ENCODE results near the gene GID8.
"Not testable (repeated sequence)": the region's sequence is repeated elsewhere in the genome, so short reads cannot be mapped to it uniquely, and the experiment has no call there.

The GID8 gene

DNA sequence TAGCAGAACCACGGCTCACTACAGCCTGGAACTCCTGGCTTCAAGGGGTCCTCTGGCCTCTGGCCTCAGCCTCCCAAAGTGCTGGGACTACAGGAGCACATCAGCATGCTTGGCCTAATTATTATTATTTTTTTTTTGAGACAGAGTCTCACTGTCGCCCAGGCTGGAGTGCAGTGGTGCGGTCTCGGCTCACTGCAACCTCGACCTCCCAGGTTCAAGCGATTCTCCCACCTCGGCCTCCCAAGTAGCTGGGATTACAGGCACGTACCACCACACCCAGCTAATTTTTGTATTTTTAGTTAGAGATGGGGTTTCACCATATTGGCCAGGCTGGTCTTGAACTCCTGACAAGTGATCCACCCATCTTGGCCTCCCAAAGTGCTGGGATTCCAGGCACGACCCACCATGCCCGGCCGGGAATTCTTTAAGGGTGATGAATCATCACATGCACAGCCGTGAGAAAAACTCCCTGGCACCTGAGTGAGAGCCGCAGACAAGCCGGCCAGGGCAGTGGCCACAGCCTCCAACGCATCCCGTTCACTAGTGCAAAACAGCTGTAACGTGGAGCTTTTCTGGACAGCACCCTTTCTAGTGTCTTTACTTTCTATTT is 14.8 kb upstream of the GID8 start:
- DNase-seq: not testable (repeated sequence)

DNA sequence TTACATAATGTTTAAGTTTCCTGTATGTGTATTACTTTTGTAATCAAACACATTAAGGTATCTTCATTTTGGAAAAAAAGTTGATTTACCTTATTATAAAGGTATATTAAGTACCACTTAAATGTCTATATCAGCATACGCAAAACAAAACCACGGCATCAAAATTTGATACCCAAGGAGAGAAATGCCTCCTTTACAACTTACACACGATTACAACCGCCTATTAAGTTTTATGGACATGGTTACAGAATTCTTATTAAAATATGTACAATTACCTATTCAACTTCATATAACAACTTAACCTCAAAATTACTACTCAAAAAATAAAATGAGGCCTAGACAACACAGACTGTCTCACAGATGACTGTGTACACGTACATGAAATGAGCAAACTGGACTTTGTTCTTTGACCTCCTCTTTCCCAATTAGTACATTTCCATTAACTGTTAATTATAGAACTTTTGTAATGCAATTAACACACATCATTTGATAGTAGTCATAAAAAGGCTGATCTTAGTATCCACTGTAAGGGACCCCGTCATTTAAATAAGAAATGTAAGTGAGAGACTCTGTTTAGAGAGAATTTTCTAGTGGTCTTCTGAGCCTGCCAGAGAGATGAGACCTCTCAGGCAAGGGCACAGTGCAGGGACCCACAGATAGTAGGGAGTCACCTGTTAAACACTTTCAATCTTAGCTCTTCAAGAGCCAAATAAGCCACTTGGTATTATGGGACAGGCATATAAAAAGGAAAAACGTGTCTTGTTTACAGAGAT is 14.1 kb upstream of the GID8 start:
- no peak for DNase-seq

DNA sequence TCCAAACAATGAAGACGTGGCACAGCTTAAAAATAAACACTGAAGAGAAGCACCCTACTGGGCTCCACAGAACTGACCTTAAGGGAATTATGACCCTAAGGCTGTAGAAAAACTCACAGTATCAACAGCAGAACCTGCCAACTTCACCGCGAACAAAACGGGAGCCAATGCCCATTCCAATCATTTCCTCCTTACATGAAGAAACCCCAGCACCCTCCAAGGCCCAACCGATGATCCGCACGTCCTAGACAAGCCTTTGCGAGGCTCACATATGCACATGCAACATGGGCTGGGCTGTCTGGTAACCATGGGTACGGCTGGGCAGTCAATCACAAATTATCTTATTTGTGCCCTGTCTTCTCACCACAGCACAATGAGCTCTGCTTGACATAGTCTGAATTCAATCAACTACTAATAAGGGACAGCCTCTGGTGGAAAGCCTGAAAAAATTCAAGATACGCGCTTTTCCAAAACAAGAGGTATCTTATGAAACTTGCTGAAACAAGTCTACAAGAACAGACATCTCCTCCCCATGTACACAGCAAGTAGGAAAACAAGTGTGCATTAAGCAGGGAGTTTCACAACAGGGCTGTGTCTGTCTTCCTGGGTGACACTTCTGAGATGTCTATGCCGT is 13.4 kb upstream of the GID8 start:
- DNase-seq: peak; percentile 29

DNA sequence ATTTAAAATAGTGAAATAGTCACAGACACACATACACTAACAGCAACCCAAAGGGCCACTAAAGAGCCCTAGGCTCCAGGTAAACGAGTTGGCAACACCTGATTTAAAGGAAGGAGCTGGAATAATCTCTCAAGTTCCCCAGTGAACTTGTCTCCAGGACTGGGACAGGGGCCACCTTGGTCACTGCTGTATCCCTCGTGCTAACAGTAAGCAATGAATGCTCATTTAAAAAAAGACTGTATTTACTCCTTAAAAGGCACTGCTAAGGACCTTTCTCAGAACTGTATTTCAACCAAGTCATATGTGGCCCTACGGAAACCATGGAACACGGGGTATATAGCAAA is 12.9 kb upstream of the GID8 start:
- no peak for DNase-seq

DNA sequence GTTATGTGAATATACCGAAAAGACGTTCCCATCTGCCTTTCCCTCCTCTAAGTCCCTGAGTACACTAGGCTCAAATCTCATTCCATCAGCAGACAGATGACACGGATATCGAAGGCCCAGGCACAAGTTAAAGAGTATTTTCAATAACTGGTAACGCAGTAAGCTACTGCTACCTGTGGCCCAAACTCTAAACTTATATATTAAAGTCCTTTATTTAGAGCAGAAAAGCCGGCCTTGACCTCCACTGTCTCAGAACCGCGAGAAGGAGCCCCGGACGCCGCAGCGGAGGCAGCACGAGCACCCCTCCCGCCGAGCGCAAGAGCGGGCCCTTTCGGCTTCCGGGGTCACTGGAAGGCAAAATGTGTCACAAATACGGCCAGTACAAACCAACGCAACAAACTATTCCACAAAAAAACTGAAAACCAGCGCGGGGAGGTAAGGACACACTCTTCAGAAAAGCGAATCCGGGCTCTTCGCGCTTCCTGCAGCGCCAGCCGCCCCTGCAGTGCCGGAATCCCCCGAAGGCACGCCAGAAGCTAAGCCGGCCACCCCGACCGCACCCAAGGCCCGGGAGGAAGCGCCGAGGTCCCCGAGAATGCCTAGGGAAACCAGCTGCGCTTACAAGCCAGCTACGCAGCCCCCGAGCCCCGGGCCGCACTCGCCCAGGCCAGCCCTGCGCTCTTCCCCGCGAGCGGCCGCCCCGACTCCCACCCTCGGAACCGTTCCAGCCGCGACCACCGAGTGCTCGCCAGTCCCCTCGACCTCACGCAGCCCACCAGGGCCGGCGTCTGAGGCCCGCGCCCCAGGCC is 12.3 kb upstream of the GID8 start:
- peak; percentile 58 for DNase-seq

DNA sequence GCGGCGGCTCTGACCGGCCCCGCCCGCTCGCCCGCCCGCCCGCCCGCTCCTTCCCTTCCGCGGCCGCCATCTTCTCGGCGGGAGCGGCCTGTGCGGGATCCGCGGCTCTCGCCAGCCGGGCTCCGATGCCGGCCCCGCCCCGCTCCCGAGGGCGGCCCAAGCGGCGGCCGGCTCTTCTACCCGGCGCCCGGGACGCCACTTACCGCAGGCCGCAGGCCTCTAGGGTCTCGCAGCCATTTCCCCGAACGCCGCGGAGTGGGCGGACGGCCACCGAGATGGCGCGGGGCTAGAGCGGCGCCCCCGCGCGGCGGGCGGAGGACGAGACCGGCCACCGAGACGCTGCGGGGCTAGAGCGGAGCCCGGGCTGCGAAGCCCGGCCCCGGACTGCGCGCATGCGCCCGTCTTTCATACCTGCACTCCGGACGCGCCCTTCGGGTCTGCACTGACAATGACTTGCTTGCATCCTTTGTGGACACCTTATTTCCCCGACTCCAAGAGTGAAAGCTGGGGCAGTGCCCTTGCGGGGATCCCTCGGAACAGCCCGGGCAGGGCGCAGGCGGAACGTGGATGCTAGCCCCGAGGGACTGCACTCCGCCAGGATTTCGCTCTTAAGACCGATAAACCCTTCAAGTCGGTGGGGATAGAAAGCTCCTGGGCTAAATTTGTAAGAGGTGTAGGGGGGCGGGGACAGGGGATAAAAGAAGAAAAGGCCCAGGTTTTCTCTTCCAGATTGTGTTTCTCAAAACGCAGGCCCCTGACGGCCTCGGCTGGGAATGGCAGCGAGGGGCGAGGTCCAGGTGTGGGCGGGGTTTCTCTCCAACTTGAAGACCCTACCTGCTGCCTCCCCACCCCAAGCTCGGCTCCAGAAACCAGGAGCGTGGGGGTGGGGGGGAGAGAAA is 11.5 kb upstream of the GID8 start, which contains the start of gene DIDO1:
Gene DIDO1 (minus strand): TSS at position 277 of the 899 bp plus-strand sequence.
- peak; percentile 93 for DNase-seq

DNA sequence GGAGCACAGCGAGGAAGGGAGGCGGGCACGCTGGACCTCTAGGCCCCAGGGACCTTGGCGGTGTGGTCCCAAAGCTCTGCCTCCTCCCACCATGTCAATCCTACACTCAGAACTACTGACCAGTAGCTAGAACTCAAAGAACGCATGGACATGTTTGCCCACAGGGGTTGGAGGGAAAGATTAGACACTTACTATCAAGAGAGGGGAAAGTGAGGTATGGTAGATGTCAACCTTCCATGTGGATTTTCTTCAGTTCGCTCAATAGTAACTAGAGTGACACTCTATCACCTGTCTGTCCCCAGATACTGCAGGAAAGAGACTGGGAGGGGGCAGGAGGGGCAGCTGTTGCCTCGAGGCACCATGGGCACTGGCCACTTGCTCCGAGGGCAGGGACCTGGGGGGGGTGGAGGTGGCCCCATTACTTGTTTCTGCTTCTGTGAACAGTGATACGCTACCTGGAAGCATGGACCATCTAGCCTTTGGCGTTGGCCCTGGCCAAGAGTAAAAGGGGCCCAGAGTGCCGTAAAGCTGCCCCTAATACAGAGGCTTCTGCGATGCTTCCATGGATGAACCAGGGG is 10.7 kb upstream of the GID8 start:
- DNase-seq: no peak

DNA sequence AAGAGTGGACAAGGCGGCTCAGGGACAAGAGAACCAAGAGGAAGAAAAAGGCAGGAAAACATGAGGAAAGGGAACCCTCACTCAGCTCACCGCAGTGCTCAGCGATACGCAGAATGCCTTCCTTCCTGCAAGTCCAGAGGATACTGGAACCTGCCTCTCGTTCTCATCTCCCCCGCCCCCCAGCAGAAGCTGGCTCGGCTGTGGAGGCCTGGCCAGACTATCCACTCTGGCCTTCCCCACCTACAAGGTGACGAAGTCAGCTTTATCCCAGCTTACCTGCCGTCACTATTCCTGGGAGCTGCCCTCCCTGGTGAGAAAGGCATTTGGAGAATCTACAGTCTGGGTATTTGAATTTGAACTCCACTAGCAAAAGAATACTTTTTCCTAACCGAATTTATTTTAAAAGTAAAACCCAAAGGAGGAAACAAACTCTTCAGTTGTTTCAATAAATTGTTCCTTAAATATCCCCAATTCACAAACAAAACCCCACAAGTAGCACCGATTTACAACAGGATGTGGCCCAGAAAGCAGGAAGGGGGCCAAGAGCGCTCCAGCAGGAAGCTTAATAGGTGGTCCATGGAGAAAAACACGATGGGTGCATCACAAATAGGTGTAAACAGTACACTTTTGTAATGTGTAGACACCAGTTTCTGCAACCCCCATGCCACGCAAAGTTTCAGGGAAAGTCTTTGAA is 9.6 kb upstream of the GID8 start:
- DNase-seq: no peak

DNA sequence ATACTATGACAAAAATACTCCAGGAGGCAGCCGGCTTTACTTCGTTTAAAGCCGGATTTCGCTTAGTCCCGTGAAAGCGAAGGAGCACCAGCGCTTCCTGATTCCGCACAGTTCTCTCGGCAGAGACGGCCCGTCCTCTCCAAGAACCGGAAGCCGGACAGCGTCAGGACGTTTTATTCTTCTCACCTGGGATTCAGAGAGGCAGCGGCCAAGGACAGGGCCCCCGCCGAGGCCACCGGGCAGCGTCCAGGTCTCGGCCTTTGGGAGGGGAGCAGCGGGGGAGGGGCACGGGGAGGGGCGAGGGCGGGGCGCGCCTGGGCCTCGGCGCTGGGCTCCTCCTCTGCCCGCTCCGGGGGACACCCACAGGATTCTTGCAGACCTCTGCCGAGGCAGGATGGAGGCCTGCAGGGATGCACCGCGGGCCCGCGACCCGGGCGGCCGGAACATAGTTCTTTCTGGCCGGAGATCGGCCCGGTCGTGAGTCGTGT is 8.9 kb upstream of the GID8 start:
- peak; percentile 61 for DNase-seq

DNA sequence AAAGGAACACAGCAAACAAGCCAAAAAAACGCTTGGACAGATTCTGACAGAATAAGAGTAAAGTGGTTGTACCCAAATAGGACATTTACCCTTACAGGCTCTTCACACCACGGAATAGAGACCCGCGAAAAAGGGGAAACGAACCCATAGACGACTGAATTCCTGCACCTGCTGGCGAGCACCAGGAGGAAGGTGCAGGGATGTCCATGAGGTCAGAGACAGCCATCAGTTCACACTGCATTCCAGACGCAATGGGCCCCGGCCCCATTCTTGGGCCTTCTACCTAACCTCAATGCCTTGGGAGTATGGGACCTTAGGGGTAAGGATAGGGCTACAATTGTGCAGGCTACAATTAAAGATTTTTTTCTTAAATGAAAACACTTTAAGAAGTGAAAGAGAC is 6.5 kb upstream of the GID8 start:
- DNase-seq: no peak

DNA sequence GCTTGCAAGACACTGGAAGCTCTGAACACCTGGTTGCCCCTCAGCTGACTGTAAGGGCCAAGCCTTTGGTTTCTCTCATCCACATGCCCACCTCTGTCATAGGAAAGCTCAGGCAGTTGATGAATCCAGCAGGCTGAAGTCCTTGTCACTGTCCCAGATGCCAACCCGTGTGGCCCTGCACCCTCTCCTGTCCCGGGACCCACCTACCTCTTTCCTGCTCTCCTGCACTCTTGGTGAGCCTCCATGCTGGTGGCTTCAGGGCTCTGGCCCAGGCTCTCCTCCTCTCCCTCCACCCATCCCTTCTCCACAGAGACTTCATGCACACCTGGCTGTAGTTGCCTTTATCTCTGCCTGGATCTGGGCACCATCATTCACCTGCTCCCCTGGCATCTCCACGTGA is 4.0 kb upstream of the GID8 start:
- no peak for DNase-seq

DNA sequence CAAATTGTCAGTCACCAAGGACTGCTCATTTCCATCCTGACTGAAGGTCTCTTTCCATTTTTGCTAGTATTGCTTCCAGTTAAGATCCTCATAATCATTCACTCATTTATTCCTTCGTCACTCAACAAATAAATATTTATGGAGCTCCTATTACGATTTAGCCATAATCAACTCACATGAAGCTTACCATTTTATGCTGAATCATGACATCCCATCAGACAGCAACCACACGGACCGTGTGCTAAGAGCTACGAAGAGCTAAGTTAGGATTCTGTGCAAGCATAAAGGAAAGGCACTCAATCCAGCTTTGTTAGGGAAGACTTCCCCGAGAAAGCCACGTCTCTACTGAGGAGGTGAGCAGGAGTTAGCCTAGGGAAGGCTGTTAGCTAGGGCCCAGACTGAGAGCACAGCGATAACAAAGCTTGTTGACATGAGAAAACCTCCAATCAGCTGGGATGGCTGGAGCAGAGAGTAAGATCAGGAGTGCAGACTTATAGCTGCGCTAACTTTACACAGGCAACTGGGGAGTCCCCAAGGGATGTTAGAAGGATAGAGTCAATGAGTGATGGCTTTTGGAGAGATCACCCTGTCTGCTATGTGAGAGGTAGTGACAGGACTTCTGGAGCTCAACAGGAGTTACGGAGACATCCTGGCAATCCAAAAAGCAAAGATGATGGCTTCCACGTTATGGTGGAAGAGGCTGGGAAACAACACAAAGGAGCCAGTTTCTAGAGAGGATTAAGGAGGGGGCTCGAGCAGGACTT is 2.6 kb upstream of the GID8 start:
- no peak for DNase-seq

DNA sequence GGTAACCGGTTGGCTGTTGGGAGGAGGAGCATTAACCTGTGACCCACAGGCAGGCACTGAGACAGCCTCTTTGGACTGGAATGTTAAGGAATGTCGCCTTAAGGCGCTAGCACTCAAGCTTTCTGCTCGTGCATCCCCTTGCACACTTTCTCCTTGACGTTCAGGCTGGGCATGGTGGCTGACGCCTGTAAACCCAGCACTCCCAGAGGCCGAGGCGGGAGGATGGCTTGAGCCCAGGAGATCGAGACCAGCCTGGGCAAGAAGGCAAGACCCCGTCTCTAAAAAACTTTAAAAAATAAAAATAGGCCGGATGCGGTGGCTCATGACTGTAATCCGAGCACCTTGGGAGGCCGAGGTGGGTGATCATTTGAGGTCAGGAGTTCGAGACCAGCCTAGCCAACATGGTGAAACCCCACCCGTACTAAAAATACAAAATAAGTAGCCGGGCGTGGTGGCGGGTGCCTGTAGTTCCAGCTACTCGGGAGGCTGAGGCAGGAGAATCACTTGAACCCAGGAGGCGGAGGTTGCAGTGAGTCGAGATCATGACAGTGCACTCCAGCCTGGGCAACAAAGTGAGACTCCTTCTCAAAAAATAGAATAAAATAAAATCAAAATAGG is 1.9 kb upstream of the GID8 start:
- no peak for DNase-seq

DNA sequence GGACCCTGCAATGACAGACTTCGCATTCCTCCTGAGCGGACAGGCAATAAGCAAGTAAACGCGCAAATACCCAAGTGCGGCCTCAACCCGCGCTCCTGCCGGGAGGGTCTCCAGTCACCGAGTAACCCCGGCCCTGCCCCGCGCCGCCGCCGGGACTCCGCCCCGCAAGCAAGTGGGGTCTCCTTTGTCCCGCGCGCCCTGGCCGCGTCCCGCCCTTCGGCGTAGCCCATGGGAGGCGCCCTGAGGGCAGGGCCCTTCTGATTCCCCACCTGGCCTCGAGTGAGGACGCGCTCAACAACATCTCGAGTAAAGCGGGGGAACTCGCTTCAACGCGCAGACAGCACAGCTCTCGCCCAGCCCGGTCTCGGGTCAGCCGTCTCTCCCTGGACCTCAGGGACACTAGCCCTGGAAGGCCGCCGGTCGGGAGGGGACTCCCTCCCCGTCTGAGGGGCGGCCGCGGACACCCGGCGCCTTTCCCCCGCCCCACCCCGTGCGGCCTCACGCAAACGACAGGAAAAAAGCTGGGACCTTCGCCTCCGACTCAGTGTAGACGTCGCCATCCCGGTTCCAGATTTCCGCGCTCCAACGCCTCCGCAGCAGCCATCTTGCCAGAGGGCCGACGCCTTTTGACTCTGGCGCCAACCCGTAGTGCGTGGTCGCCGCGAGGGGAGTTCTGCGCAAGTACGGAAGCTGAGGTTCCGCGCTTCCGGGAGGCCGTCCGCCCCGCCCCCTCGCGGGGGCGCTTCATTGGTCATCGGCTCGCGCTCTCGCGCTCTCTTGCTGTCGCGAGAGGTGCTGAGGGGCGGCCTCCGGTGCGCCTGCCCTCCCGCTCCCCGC is 461 bp upstream of the GID8 start:
- peak; percentile 98 for DNase-seq

DNA sequence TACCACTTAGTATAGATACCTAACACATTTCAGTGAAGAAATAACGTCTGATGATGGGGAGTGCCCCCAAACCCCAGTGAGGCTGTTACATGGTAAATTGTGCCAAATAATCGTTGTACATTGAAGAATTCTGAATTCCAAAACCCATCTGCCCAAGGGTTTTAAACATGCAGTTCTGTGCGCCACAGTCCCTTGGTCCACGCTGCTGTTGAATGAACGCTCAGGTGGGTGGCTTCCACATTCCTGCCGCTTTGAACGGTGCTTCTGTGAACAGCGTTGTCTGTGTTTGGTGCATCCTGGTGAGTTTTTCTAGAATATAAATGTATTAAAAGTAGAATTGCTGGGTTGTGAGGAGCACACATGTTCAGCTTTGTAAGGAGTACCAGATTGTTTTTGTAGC is 2.9 kb downstream of the GID8 start:
- DNase-seq: no peak

DNA sequence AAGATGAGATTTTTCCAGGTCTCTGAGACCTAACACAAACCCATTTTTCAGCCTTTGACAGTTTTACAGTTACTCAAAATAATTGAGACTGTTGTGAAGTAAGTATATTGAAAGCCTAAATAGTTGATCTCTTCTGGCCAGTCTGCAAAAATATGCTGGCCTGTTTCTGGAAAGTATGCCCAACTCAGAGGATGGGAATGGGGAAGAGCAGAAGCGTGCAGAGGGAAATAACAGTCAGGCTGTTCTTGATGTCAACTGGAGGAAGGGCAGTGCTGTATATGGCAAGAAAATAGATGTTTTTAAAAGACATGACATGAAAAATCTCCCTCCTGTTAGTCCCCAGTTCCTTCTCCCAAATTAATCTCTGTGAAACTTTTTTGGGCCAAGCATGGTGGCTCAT is 3.8 kb downstream of the GID8 start:
- no peak for DNase-seq

DNA sequence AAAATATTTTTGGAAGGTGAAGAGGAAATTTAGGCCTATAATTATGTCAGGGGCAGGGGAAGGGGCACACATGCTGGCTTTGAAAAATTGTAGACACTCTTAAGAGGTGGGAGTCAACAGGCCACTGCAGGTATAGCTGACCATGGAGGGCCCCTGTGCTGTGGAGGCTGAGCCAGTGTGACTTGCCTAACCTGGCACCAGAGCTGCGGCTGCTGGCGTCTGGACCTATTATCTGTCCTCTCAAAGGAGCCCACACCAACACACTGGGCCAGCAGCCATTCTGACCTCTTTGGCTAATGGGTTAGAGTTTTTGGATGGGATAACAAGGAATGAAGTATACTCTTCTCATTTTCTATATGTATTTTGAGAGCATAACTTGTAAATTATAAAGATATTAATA is 4.5 kb downstream of the GID8 start:
- no peak for DNase-seq

DNA sequence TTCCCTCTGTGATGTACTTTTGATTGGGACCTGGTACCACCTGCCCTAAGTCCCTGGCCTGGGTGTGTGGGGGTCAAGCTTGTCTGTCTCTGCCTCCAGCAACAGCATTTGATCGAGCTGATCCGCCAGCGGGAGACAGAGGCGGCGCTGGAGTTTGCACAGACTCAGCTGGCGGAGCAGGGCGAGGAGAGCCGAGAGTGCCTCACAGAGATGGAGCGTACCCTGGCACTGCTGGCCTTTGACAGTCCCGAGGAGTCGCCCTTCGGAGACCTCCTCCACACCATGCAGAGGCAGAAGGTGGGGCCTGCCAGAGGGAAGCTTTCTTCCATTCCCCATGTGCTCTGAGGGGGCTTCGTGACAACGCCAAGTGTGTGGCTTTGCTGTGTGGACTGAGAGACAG is 5.4 kb downstream of the GID8 start:
- no peak for DNase-seq

DNA sequence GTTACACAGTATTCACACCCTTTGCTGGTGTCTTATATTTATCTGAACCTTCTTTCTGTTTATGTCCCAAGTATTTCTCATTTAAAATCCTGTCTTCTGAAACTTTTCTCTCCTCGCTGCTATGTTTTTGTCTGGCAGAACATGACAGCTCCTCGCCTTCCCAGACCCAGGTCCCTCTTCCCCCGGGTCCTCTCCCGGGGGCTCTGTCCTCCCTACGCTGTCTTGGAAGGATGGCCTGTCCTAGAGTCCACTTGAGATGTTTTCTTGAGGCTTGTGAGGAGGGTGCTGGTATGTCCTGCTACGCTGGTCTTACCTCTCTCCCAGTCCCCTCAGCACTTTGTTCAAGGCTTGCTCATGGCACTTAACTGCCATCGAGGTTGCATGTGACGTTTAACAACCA is 6.2 kb downstream of the GID8 start:
- DNase-seq: no peak

Data from activated CD4-positive, alpha-beta T cell treated with anti-CD3 and anti-CD28 coated beads for 48 hours (primary cell).